Adipose tissue (tissue), 3 donors: Measurements from ENCODE around the gene BTBD1. TPM values are rescaled to one million over a fixed set of nuclear protein-coding genes. Genes with fewer than 3 reads are reported as not detected.
"Not testable (repeated sequence)": the region's sequence is repeated elsewhere in the genome, so short reads cannot be mapped to it uniquely, and the experiment has no call there.

Source experiments
- H3K27ac ChIP-seq: one replicate; pipeline ENCODE4 v1.5.1; 2013; ENCODE audit warnings: low read depth, low read length
- WGBS, 3 donors: extraction: QIAGEN DNeasy Blood & Tissue Kit; methylation state at CpG; one replicate each; pipeline ENCODE4 v1.1.7; 2013; 5-methylcytosine and 5-hydroxymethylcytosine counted together
- polyA plus RNA-seq, 3 donors: library from polyadenylated mRNA; stranded (reverse); fragments of 200-250 nt; gene quantifications; one replicate each; pipeline ENCODE4 v1.2.3, GENCODE V29; 2013
- donor health status: healthy with polysubstance abuse.
- donor health status: Bipolar disorder and iron deficiency.
- donor health status: healthy.

BTBD1 gene
- polyA plus RNA-seq, 3 donors = 14.6 to 30.6 (median 29.1) TPM

- WGBS, 3 donors = 42 to 49% (median 49%) methylated on average over 9 of the region's 9 CpGs
- H3K27ac ChIP-seq = no peak overlapping the region
Observed at GRCh38 chr15:83012076-83012426, 55.0 kb downstream of the BTBD1 start.

GRCh38 chr15:83011271-83012075 lies 55.6 kb downstream of the BTBD1 start, which contains the start of gene C15orf40:
Gene C15orf40 (minus strand): TSS chr15:83011639. CDS start chr15:83011607, 32 bp downstream.
- 1% methylated on average over 62 to 64 of the region's 64 CpGs for WGBS, 3 donors
- H3K27ac ChIP-seq = peak within 1 kb of the TSS; percentile 12

- 7 to 11% (median 9%) methylated on average over 14 to 15 of the region's 15 CpGs for WGBS, 3 donors
- no peak overlapping the region for H3K27ac ChIP-seq
Observed at GRCh38 chr15:83010709-83011270, 56.3 kb downstream of the BTBD1 start.

- H3K27ac ChIP-seq = not testable (repeated sequence)
- 65 to 95% (median 93%) methylated on average over 3 of the region's 3 CpGs for WGBS, 3 donors
Observed at GRCh38 chr15:83000672-83001031, 66.4 kb downstream of the BTBD1 start.

GRCh38 chr15:82999905-83000671 lies 67.0 kb downstream of the BTBD1 start:
- H3K27ac ChIP-seq = no peak overlapping the region
- 5 to 10% (median 9%) methylated on average over 6 of the region's 6 CpGs for WGBS, 3 donors

- 83 to 90% (median 90%) methylated on average over 6 of the region's 6 CpGs for WGBS, 3 donors
- H3K27ac ChIP-seq = no peak overlapping the region
Observed at GRCh38 chr15:82999426-82999825, 67.6 kb downstream of the BTBD1 start.

- 54 to 76% (median 75%) methylated on average over 3 of the region's 3 CpGs for WGBS, 3 donors
- no peak overlapping the region for H3K27ac ChIP-seq
Observed at GRCh38 chr15:82995938-82996337, 71.1 kb downstream of the BTBD1 start.

- 90 to 96% (median 93%) methylated on average over 2 of the region's 2 CpGs for WGBS, 3 donors
Observed at GRCh38 chr15:82995076-82995475, 72.0 kb downstream of the BTBD1 start.

GRCh38 chr15:82993144-82993543 lies 73.9 kb downstream of the BTBD1 start:
- H3K27ac ChIP-seq = no peak overlapping the region
- WGBS, 3 donors = 63 to 78% (median 74%) methylated on average over 4 of the region's 4 CpGs

More at GRCh38 chr15:82995076-82995475, 72.0 kb downstream of the BTBD1 start:
- H3K27ac ChIP-seq = no peak overlapping the region

GRCh38 chr15:82992436-82992998 lies 74.5 kb downstream of the BTBD1 start:
- H3K27ac ChIP-seq = no peak overlapping the region
- WGBS, 3 donors = 56 to 95% (median 87%) methylated on average over 3 of the region's 3 CpGs

- 0 to 1% (median 0%) methylated on average over 12 of the region's 12 CpGs for WGBS, 3 donors
- no peak overlapping the region for H3K27ac ChIP-seq
Observed at GRCh38 chr15:82986442-82986780, 80.6 kb downstream of the BTBD1 start.

GRCh38 chr15:82985688-82986441 lies 81.2 kb downstream of the BTBD1 start, which contains the start of gene RAMAC:
Gene RAMAC (plus strand): TSS chr15:82986210. CDS start chr15:82989019, 2,809 bp downstream.
- 1 to 2% (median 1%) methylated on average over 45 of the region's 45 CpGs for WGBS, 3 donors
- H3K27ac ChIP-seq = no peak within 1 kb of the TSS

- WGBS, 3 donors = 51 to 58% (median 54%) methylated on average over 2 of the region's 2 CpGs
- no peak overlapping the region for H3K27ac ChIP-seq
Observed at GRCh38 chr15:82980981-82981380, 86.1 kb downstream of the BTBD1 start.

GRCh38 chr15:82979726-82980125 lies 87.3 kb downstream of the BTBD1 start:
- no peak overlapping the region for H3K27ac ChIP-seq
- 96 to 100% (median 96%) methylated on average over 1 of the region's 1 CpG for WGBS, 3 donors

GRCh38 chr15:82978438-82978837 lies 88.6 kb downstream of the BTBD1 start:
- no peak overlapping the region for H3K27ac ChIP-seq
- WGBS, 3 donors = 91 to 97% (median 94%) methylated on average over 5 of the region's 5 CpGs

- 86 to 88% (median 88%) methylated on average over 1 of the region's 1 CpG for WGBS, 3 donors
- no peak overlapping the region for H3K27ac ChIP-seq
Observed at GRCh38 chr15:82977076-82977475, 90.0 kb downstream of the BTBD1 start.

GRCh38 chr15:82972990-82973389 lies 94.1 kb downstream of the BTBD1 start:
- no peak overlapping the region for H3K27ac ChIP-seq
- 44 to 95% (median 86%) methylated on average over 1 of the region's 1 CpG for WGBS, 3 donors
